Kidney epithelial cell (primary cell): ENCODE data around the gene KCND1. TPM values are rescaled to one million over a fixed set of nuclear protein-coding genes. Genes with fewer than 3 reads are reported as not detected.

Source experiments
- DNase-seq: peaks from one replicate; pipeline ENCODE4 v3.0.0-alpha.2; 2010; ENCODE audit warnings: low read depth
- H3K27me3 ChIP-seq: 2 replicates; pipeline ENCODE4 v1.6.0; 2011; ENCODE audit warnings: low read length; ENCODE audit not compliant: control insufficient read depth, insufficient read depth
- H3K36me3 ChIP-seq: 2 replicates; pipeline ENCODE4 v1.5.1; 2011; ENCODE audit warnings: low read length; ENCODE audit not compliant: control insufficient read depth, insufficient read depth
- H3K4me3 ChIP-seq: 2 replicates; pipeline ENCODE4 v1.5.1; 2011; ENCODE audit warnings: low read depth, mild to moderate bottlenecking, control low read depth, low read length
- total RNA-seq: library from RNA; depleted of rRNA; stranded (reverse); fragments of >200 nt; gene quantifications from 2 replicates; pipeline ENCODE4 v1.2.3, GENCODE V29; 2015
- TF ChIP-seq, protein P1 (sequence below): IDR thresholded peaks from 2 replicates; pipeline ENCODE4 v1.5.1; 2011; ENCODE audit warnings: mild to moderate bottlenecking, moderate library complexity, low read length, control low read depth, inconsistent platforms; ENCODE audit not compliant: insufficient read depth, poor library complexity, severe bottlenecking

Gene KCND1
- total RNA-seq, 1 donor from 2014 or later: 0.67 TPM

DNA sequence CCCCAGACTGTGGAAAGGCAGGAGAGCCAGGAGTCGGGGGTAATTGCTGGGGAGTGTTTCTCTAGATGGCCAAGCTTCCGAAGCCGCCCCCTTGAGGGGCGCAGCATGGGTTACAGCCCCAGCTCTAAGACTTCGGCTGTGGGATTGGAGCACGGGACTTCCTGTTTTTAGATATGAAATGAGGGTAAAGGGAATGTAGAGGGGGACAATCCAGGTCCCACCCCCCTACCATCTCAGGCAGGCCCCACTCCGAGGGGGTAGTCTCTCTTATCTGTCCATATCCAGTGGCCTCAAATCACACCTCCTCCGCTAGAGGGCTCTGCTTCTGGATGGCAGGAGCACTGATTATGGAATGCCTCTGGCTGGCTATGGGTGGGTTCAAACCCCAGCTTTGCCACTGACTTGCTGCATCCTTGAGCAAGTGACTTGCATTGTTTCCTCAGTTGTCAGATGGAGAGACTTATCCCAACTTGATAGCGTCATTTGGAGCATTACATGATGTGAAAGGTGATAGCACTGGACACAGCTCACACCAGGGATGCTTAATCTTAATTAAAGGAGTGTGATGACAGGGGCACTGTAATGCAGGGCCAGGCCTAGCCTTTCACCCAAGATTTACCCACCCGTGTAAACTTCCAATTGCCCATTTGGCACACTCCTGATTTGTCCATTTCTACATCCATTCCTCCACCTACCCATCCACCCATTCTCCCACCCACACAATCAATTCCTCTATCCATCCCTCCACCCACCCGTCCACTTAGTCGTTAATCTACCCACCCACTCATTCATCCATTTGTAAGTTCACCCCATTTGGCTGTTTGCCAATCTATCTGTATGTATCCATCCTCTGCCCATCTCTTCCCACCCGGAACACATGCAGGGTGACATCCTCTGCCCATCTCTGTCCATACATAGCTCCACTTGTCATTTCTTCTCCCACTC lies 848 bp upstream of the KCND1 start:
- no peak for DNase-seq

GRCh38 chrX:48969471-48969870 lies 2.2 kb downstream of the KCND1 start:
- TF ChIP-seq, protein P1, sequence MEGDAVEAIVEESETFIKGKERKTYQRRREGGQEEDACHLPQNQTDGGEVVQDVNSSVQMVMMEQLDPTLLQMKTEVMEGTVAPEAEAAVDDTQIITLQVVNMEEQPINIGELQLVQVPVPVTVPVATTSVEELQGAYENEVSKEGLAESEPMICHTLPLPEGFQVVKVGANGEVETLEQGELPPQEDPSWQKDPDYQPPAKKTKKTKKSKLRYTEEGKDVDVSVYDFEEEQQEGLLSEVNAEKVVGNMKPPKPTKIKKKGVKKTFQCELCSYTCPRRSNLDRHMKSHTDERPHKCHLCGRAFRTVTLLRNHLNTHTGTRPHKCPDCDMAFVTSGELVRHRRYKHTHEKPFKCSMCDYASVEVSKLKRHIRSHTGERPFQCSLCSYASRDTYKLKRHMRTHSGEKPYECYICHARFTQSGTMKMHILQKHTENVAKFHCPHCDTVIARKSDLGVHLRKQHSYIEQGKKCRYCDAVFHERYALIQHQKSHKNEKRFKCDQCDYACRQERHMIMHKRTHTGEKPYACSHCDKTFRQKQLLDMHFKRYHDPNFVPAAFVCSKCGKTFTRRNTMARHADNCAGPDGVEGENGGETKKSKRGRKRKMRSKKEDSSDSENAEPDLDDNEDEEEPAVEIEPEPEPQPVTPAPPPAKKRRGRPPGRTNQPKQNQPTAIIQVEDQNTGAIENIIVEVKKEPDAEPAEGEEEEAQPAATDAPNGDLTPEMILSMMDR: no peak
- no peaks in the 10 kb centered on the region for H3K36me3 ChIP-seq
- no peak overlapping the region for H3K4me3 ChIP-seq
- no peaks in the 10 kb centered on the region for H3K27me3 ChIP-seq
- no peak for DNase-seq

More for the DNA sequence above, 848 bp upstream of the KCND1 start:
- TF ChIP-seq, protein P1: peak; percentile 54
- peak overlapping the region; percentile 37 for H3K4me3 ChIP-seq
- no peaks in the 10 kb centered on the region for H3K36me3 ChIP-seq
- H3K27me3 ChIP-seq: no peaks in the 10 kb centered on the region

DNA sequence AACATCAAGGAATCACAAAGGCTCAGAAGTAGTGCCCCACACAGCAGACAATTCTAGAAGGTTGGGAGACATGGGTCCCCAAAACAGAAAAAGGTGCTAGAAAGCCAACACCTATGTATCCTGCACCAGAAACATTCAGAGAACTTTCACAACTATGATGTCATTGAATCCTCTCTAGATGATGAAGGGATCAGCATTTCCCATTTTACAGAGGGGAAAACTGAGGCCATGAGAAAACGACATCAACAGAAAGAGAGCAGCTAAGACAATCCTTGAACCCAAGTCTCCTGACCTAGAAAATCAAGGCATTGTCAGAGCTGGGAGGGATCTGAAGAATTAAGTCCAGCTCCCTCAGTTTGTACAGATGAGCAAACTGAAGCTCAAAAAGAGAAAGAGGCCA lies 3.3 kb downstream of the KCND1 start:
- no peak overlapping the region for H3K4me3 ChIP-seq
- no peaks in the 10 kb centered on the region for H3K36me3 ChIP-seq
- no peak for DNase-seq

DNA sequence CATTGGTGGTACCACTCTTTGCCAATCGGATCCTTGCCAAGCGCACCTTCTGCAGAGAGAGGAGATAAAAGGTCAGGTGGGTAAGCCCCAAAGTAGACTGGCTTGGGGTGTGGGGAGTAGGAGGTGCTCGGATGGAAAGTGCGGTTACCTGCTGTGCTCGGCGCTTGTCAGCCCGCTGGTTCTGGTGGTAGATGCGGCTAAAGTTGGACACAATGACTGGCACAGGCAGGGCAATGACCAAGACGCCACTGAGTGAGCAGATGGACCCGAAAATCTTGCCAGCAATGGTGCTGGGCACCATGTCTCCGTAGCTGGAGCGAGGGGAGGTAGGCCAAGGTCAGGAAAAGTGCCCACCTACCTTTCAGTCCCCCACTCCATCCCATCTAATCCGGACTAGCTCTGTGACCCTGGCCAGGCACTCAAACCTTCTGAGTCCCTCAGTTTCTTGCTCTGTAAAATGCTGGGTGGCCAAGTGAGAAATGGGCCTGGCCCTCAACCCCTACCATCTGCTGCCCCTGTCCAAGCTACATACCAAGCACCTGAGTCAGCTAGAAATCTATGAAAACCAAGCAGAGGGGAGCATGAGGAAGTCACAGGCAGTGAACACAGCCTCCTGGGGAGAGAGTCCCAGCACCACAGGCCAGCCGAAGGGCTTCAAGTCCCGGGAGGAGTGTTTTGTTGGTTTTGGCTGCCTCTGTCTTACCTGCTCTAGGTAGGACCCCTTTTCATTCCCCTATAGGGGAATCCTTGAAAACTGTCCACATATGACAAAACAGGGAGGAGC lies 4.7 kb downstream of the KCND1 start:
- TF ChIP-seq, protein P1: no peak
- Histone ChIP-seq H3K4me3 (no peak overlapping the region), H3K36me3 (no peaks in the 10 kb centered on the region), H3K27me3 (no peaks in the 10 kb centered on the region)
- peak; percentile 23 for DNase-seq

More for the DNA sequence above, 3.3 kb downstream of the KCND1 start:
- TF ChIP-seq, protein P1: no peak
- no peaks in the 10 kb centered on the region for H3K27me3 ChIP-seq

GRCh38 chrX:48965959-48966358 lies 5.7 kb downstream of the KCND1 start:
- TF ChIP-seq, protein P1: no peak
- H3K36me3 ChIP-seq: no peaks in the 10 kb centered on the region
- DNase-seq: no peak
- H3K27me3 ChIP-seq: no peaks in the 10 kb centered on the region
- no peak overlapping the region for H3K4me3 ChIP-seq
